OCI-LY7 (cell line): ENCODE data around the gene PGAP1.

Experiments
- EZH2phosphoT487 ChIP-seq: fragments of 200-600 bp; sonication (generic); IDR thresholded peaks from 2 replicates; pipeline ENCODE4 v1.6.1; 2018; ENCODE audit warnings: low read depth, borderline replicate concordance, mild to moderate bottlenecking, mixed run types, antibody characterized with exemption, low read length, moderate library complexity, mixed read lengths
- TF ChIP-seq, protein P1 (sequence below): fragments of 200-600 bp; sonication (generic); conservative IDR thresholded peaks from 2 replicates; pipeline ENCODE4 v1.5.1; 2014; ENCODE audit warnings: mild to moderate bottlenecking, antibody characterized with exemption, low read length, moderate library complexity, mixed read lengths

DNA sequence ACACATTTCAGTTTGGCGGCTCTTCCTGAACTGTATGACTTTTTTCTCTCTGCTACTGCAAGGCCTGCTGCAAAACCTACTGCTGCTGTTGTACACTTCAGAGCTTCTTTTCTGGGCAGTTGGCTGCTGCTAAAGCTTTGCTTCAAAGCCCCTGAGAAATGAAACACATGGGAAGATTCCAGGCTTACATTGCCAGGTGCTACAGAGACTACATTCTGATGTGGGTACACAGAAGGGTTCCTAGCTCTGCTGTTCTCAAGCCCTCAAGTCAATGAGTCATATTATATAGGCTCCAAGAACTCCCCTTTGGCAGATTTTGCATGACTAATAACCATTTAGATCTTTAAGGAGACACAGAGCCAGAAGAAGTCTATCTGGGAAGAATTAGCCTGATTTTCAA lies 12.9 kb upstream of the PGAP1 start:
- TF ChIP-seq, protein P1, sequence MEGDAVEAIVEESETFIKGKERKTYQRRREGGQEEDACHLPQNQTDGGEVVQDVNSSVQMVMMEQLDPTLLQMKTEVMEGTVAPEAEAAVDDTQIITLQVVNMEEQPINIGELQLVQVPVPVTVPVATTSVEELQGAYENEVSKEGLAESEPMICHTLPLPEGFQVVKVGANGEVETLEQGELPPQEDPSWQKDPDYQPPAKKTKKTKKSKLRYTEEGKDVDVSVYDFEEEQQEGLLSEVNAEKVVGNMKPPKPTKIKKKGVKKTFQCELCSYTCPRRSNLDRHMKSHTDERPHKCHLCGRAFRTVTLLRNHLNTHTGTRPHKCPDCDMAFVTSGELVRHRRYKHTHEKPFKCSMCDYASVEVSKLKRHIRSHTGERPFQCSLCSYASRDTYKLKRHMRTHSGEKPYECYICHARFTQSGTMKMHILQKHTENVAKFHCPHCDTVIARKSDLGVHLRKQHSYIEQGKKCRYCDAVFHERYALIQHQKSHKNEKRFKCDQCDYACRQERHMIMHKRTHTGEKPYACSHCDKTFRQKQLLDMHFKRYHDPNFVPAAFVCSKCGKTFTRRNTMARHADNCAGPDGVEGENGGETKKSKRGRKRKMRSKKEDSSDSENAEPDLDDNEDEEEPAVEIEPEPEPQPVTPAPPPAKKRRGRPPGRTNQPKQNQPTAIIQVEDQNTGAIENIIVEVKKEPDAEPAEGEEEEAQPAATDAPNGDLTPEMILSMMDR = no peak
- no peak for TF ChIP-seq EZH2phosphoT487
